Hematopoietic multipotent progenitor cell (in vitro differentiated cells): ENCODE data around the gene RAC2. TPM values are rescaled to one million over a fixed set of nuclear protein-coding genes. Genes with fewer than 3 reads are reported as not detected.
A peak's percentile ranks its signal among the peaks of the same experiment; 100 is the strongest.
"Not testable (repeated sequence)": the region's sequence is repeated elsewhere in the genome, so short reads cannot be mapped to it uniquely, and the experiment has no call there.

Experiments used
- DNase-seq, 3 donors: peaks; one replicate each; pipeline ENCODE4 v3.0.0-alpha.2; 2011 to 2015; ENCODE audit warnings: low read depth in 2 of 3, low spot score in 2 of 3
- total RNA-seq: library from RNA; depleted of rRNA; stranded (reverse); fragments of >200 nt; gene quantifications from one replicate; pipeline ENCODE4 v1.2.3, GENCODE V29; 2012

The RAC2 gene
- total RNA-seq, 1 donor: 399 TPM

- DNase-seq: no peak
These were observed 14.1 kb upstream of the RAC2 start for GRCh38 chr22:37258005-37258752.

GRCh38 chr22:37256075-37256726 is 12.1 kb upstream of the RAC2 start:
- DNase-seq: no peak

- no peak for DNase-seq
These were observed 11.5 kb upstream of the RAC2 start for GRCh38 chr22:37255558-37256006.

GRCh38 chr22:37254867-37255233 is 10.8 kb upstream of the RAC2 start:
- no peak for DNase-seq

GRCh38 chr22:37254209-37254866 is 10.3 kb upstream of the RAC2 start:
- no peak for DNase-seq

- DNase-seq: no peak
These were observed 9.1 kb upstream of the RAC2 start for GRCh38 chr22:37253126-37253660.

GRCh38 chr22:37251836-37252235 is 7.8 kb upstream of the RAC2 start:
- not testable (repeated sequence) for DNase-seq

- no peak for DNase-seq
These were observed 5.9 kb upstream of the RAC2 start for GRCh38 chr22:37249986-37250385.

- DNase-seq: no peak
These were observed 4.2 kb upstream of the RAC2 start for GRCh38 chr22:37248251-37248650.

GRCh38 chr22:37245740-37246139 is 1.7 kb upstream of the RAC2 start:
- DNase-seq: no peak

GRCh38 chr22:37244922-37245722 is 1.1 kb upstream of the RAC2 start:
- peak in 1 of 3 donors; percentile 37 for DNase-seq

GRCh38 chr22:37243402-37244113 is 511 bp downstream of the RAC2 start:
- no peak for DNase-seq

- peak in 2 of 3 donors; percentile 96 to 98 for DNase-seq
These were observed 1.6 kb downstream of the RAC2 start for GRCh38 chr22:37242395-37242918.

GRCh38 chr22:37241351-37242142 is 2.5 kb downstream of the RAC2 start:
- DNase-seq: peak in 1 of 3 donors; percentile 46

GRCh38 chr22:37240941-37241320 is 3.1 kb downstream of the RAC2 start:
- no peak for DNase-seq

- DNase-seq: no peak
These were observed 3.7 kb downstream of the RAC2 start for GRCh38 chr22:37240240-37240940.

GRCh38 chr22:37239336-37240239 is 4.5 kb downstream of the RAC2 start:
- DNase-seq: no peak
